Astrocyte (in vitro differentiated cells and primary cell): ENCODE measurements around the gene BCO2. TPM values are rescaled to one million over a fixed set of nuclear protein-coding genes. Genes with fewer than 3 reads are reported as not detected.
A peak's percentile ranks its signal among the peaks of the same experiment; 100 is the strongest.

Experiments
- DNase-seq: peaks from one replicate; pipeline ENCODE4 v3.0.0-alpha.2; 2010; ENCODE audit warnings: low read depth
- FAIRE-seq: peaks from 2 replicates; lab custom pipeline; 2011; peaks lifted over from hg19 to GRCh38; lab: Jason Lieb, UNC
- H2AFZ ChIP-seq: 2 replicates; pipeline ENCODE4 v1.6.0; 2012; ENCODE audit warnings: low read depth, low read length, inconsistent platforms
- H3K27ac ChIP-seq: 2 replicates; pipeline ENCODE4 v1.5.1; 2011; ENCODE audit warnings: low read depth, low read length, inconsistent platforms
- H3K27me3 ChIP-seq: 2 replicates; pipeline ENCODE4 v1.6.0; 2011; ENCODE audit warnings: low read length, inconsistent platforms; ENCODE audit not compliant: insufficient read depth
- H3K36me3 ChIP-seq: 2 replicates; pipeline ENCODE4 v1.5.1; 2011; ENCODE audit warnings: low read length, inconsistent platforms; ENCODE audit not compliant: insufficient read depth
- H3K4me1 ChIP-seq: 2 replicates; pipeline ENCODE4 v1.5.1; 2011; ENCODE audit warnings: low read length, inconsistent platforms; ENCODE audit not compliant: insufficient read depth
- H3K4me2 ChIP-seq: 2 replicates; pipeline ENCODE4 v1.6.0; 2012; ENCODE audit warnings: low read length, inconsistent platforms
- H3K4me3 ChIP-seq: 2 replicates; pipeline ENCODE4 v1.5.1; 2011; ENCODE audit warnings: low read depth, mild to moderate bottlenecking, low read length, inconsistent platforms; ENCODE audit not compliant: insufficient read depth
- H3K79me2 ChIP-seq: 2 replicates; pipeline ENCODE4 v1.6.0; 2012; ENCODE audit warnings: mild to moderate bottlenecking, low read length, inconsistent platforms; ENCODE audit not compliant: insufficient read depth
- H3K9ac ChIP-seq: 2 replicates; pipeline ENCODE4 v1.6.0; 2012; ENCODE audit warnings: mild to moderate bottlenecking, low read length, inconsistent platforms
- H3K9me3 ChIP-seq: 2 replicates; pipeline ENCODE4 v1.5.1; 2012; ENCODE audit warnings: low read depth, mild to moderate bottlenecking, low read length, inconsistent platforms; ENCODE audit not compliant: insufficient read depth
- H4K20me1 ChIP-seq: 2 replicates; pipeline ENCODE4 v1.6.0; 2012; ENCODE audit warnings: low read length, inconsistent platforms; ENCODE audit not compliant: insufficient read depth
- H3K27ac Mint-ChIP-seq: one replicate; pipeline ENCODE4 v1.8.0; 2021; ENCODE audit warnings: mild to moderate bottlenecking, mixed read lengths; ENCODE audit not compliant: unreplicated experiment
- H3K27me3 Mint-ChIP-seq: one replicate; pipeline ENCODE4 v1.8.0; 2021; ENCODE audit warnings: low read depth, mixed read lengths; ENCODE audit not compliant: unreplicated experiment
- H3K36me3 Mint-ChIP-seq: one replicate; pipeline ENCODE4 v1.8.0; 2021; ENCODE audit warnings: low read depth, mixed read lengths; ENCODE audit not compliant: unreplicated experiment
- H3K4me1 Mint-ChIP-seq: one replicate; pipeline ENCODE4 v1.8.0; 2021; ENCODE audit warnings: low read depth, mixed read lengths; ENCODE audit not compliant: unreplicated experiment
- H3K4me3 Mint-ChIP-seq: one replicate; pipeline ENCODE4 v1.8.0; 2021; ENCODE audit warnings: mild to moderate bottlenecking, moderate library complexity, mixed read lengths; ENCODE audit not compliant: unreplicated experiment
- H3K9me3 Mint-ChIP-seq: one replicate; pipeline ENCODE4 v1.8.0; 2021; ENCODE audit warnings: mild to moderate bottlenecking, mixed read lengths; ENCODE audit not compliant: unreplicated experiment
- EZH2 ChIP-seq: IDR thresholded peaks from 2 replicates; pipeline ENCODE4 v1.6.1; 2012; ENCODE audit warnings: mild to moderate bottlenecking, low read length, inconsistent platforms; ENCODE audit not compliant: insufficient read depth
- total RNA-seq: library from RNA; stranded (reverse); gene quantifications from 2 replicates; pipeline ENCODE4 v1.2.1, GENCODE V29; 2021
- TF ChIP-seq, protein P1 (sequence below): IDR thresholded peaks from 2 replicates; pipeline ENCODE4 v1.5.1; 2011; ENCODE audit warnings: low read depth, mild to moderate bottlenecking, inconsistent platforms, low read length, moderate library complexity; ENCODE audit not compliant: insufficient read depth

Gene BCO2
- total RNA-seq, 1 donor from 2014 or later, result 0.48 TPM

DNA sequence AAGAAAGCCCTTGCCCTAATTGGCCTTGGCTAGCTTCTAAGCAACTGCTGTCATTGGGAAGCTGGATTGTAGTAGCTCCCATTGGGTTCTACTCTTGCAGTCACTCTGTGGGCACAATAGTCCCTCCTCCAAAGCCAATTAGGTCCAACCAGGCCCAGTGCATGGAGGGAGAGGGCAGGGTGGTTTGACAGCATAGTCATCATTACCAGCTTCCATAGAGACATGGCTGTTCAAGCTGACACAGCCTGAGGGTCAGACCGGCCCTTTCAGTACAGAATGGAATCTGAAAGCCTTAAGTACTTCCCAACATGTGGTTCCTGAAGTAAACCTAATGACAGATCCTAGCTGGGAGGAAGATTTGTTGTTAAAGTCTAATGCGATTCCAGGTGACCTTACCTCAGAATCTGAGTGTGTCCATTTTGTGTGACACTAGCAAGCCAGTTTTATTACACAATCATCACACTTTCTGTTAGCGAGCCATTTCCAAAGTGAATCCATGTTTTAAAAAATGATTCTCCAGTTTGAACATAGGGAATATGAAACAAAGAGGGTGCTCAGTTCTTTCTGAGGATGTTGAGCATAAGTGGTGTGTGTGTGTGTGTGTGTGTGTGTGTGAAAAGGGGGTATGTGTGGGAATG, 78.4 kb downstream of the BCO2 start:
- no peaks in the 10 kb centered on the region for H3K36me3 Mint-ChIP-seq
- FAIRE-seq, result no peak
- TF ChIP-seq EZH2, result no peak
- TF ChIP-seq, protein P1, sequence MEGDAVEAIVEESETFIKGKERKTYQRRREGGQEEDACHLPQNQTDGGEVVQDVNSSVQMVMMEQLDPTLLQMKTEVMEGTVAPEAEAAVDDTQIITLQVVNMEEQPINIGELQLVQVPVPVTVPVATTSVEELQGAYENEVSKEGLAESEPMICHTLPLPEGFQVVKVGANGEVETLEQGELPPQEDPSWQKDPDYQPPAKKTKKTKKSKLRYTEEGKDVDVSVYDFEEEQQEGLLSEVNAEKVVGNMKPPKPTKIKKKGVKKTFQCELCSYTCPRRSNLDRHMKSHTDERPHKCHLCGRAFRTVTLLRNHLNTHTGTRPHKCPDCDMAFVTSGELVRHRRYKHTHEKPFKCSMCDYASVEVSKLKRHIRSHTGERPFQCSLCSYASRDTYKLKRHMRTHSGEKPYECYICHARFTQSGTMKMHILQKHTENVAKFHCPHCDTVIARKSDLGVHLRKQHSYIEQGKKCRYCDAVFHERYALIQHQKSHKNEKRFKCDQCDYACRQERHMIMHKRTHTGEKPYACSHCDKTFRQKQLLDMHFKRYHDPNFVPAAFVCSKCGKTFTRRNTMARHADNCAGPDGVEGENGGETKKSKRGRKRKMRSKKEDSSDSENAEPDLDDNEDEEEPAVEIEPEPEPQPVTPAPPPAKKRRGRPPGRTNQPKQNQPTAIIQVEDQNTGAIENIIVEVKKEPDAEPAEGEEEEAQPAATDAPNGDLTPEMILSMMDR, result no peak
- no peak for DNase-seq
- H4K20me1 ChIP-seq, result no peaks in the 10 kb centered on the region
- H3K27ac Mint-ChIP-seq, result no peak overlapping the region
- H3K4me2 ChIP-seq, result no peak overlapping the region
- no peak overlapping the region for H3K4me3 ChIP-seq
- H3K4me1 Mint-ChIP-seq, result peaks cover 13% of the 10 kb centered on the region
- H3K9me3 Mint-ChIP-seq, result no peaks in the 10 kb centered on the region
- H3K79me2 ChIP-seq, result no peaks in the 10 kb centered on the region
- H3K4me1 ChIP-seq, result peaks cover 9% of the 10 kb centered on the region
- H3K27me3 ChIP-seq, result no peaks in the 10 kb centered on the region
- H3K36me3 ChIP-seq, result no peaks in the 10 kb centered on the region
- H3K9me3 ChIP-seq, result no peaks in the 10 kb centered on the region
- H3K27ac ChIP-seq, result no peak overlapping the region
- H2AFZ ChIP-seq, result no peak overlapping the region
- H3K27me3 Mint-ChIP-seq, result no peaks in the 10 kb centered on the region
- no peak overlapping the region for H3K9ac ChIP-seq
- H3K4me3 Mint-ChIP-seq, result no peak overlapping the region

DNA sequence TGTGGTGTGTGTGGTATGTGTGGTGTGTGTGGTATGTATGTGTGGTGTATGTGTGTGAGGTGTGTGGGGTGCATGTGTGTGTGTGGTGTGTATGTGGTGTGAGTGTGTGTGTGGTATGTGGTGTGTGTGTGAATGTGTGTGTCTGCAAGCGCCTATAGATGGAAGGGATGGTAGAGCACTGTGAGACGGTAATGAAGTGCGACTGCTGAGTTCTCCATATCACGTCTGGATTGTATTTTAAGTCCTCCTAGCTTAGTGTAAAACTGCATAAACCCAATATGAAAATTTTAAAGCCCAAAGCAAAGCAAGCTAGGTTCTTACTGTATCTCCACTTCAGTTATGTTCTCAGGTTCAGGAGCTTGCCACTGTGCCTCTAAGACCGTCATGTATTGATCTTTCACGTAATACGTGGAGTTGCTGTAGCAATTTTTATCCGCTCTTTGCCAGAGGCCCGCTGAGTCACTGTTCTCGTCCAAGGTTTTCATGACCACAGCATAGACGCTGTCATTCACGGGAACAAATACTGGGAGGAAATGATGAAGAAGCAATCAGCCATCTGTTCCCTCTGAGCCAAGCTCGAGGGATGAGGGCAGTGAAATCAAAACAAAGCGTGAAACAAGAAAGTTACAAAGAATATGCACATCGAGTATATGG, 79.9 kb downstream of the BCO2 start:
- Mint-ChIP-seq H3K36me3 (peaks cover 3% of the 10 kb centered on the region), H3K27me3 (no peaks in the 10 kb centered on the region), H3K9me3 (no peaks in the 10 kb centered on the region), H3K27ac (no peak overlapping the region), H3K4me1 (peaks cover 5% of the 10 kb centered on the region), H3K4me3 (no peak overlapping the region)
- peak overlapping the region; percentile 78 for H3K4me2 ChIP-seq
- H3K4me3 ChIP-seq, result peak overlapping the region; percentile 34
- peak overlapping the region; percentile 30 for H3K9ac ChIP-seq
- peak; percentile 56 for FAIRE-seq
- H4K20me1 ChIP-seq, result no peaks in the 10 kb centered on the region
- peak overlapping the region; percentile 54 for H3K27ac ChIP-seq
- no peaks in the 10 kb centered on the region for H3K27me3 ChIP-seq
- no peaks in the 10 kb centered on the region for H3K9me3 ChIP-seq
- H3K4me1 ChIP-seq, result peaks cover 9% of the 10 kb centered on the region
- no peaks in the 10 kb centered on the region for H3K36me3 ChIP-seq
- no peaks in the 10 kb centered on the region for H3K79me2 ChIP-seq
- H2AFZ ChIP-seq, result peak overlapping the region; percentile 68
- DNase-seq, result peak; percentile 92
- TF ChIP-seq, protein P1, result no peak
- no peak for TF ChIP-seq EZH2

DNA sequence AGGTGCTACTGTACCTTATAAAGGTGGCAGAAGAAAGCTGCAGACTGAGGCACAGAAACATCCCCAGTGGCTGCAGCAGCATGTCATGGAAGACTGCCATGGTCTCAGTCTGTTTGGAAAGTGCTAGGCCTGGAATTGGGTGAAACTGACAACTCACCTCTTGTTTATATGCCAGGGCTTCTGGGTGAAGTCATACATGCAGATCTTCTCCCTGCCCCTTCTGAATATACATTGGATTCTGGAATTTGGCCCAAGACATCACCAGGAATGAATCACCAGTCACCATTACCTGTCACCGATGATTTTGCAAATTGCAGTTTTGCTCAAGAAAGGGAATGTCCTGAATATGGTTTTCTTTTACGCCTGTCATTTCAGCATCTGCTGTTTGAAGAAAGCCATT, 85.2 kb downstream of the BCO2 start, which contains the start of gene PLET1:
TSS of gene PLET1 (minus strand) at position 371 of the 400 bp plus-strand sequence. CDS start at position 100, 271 bp downstream.
- no peak within 1 kb of the TSS for H3K4me3 Mint-ChIP-seq
- H3K9me3 Mint-ChIP-seq, result no peaks in the 10 kb centered on the region
- no peaks in the 10 kb centered on the region for H3K36me3 ChIP-seq
- H3K9ac ChIP-seq, result no peak within 1 kb of the TSS
- H3K4me2 ChIP-seq, result no peak within 1 kb of the TSS
- peaks cover 6% of the 10 kb centered on the region for H3K36me3 Mint-ChIP-seq
- TF ChIP-seq, protein P1, result no peak
- TF ChIP-seq EZH2, result no peak
- H3K27ac Mint-ChIP-seq, result no peak within 1 kb of the TSS
- no peak within 1 kb of the TSS for H2AFZ ChIP-seq
- no peak for FAIRE-seq
- H3K79me2 ChIP-seq, result no peaks in the 10 kb centered on the region
- H3K27ac ChIP-seq, result no peak within 1 kb of the TSS
- H3K27me3 Mint-ChIP-seq, result no peaks in the 10 kb centered on the region
- H3K27me3 ChIP-seq, result no peaks in the 10 kb centered on the region
- DNase-seq, result no peak
- H3K4me1 ChIP-seq, result peaks cover 2% of the 10 kb centered on the region
- H3K9me3 ChIP-seq, result no peaks in the 10 kb centered on the region
- H4K20me1 ChIP-seq, result no peaks in the 10 kb centered on the region
- H3K4me3 ChIP-seq, result no peak within 1 kb of the TSS
- peaks cover 2% of the 10 kb centered on the region for H3K4me1 Mint-ChIP-seq
